ENCODE measurements around the gene CNTROB. TPM values are rescaled to one million over a fixed set of nuclear protein-coding genes. Genes with fewer than 3 reads are reported as not detected.

The CNTROB gene
- polyA plus RNA-seq, 2 of the 4 experiments (the other 2 are of a cell fraction) = 23.2 to 57.0 TPM

DNA sequence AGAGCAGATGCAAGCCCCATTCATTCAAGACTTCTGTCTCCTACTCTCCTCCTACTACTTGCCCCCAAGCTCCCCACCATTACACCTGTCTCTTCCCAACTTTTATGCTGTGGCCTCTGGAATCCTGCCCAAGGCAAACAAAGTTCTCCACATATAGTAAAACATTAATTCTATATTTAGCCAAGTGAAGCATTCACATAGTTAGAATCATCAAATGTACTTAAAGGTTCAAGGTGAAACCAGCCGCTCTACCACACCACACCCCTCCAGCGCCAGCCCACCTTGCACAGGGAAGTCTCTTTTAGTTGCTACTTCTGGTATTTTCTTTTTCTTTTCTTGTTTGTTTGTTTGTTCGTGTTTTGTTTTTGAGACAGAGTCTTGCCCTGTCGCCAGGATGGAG lies 45.0 kb downstream of the CNTROB start:
- Histone ChIP-seq H3K9me3 (peaks cover 15% of the 10 kb centered on the region), H3K4me2 (no peak overlapping the region), H3K27ac (no peak overlapping the region), H3K4me1 (no peaks in the 10 kb centered on the region), H3K4me3 (no peak overlapping the region)
- CTCF ChIA-PET = interaction anchor here (0.7 to 19.3 kb wide), 8 partner anchors 12 to 88 kb away, joined by 3 to 470 read pairs (median 6); no protein-coding TSS in a partner anchor
- TF ChIP-seq, protein P1, sequence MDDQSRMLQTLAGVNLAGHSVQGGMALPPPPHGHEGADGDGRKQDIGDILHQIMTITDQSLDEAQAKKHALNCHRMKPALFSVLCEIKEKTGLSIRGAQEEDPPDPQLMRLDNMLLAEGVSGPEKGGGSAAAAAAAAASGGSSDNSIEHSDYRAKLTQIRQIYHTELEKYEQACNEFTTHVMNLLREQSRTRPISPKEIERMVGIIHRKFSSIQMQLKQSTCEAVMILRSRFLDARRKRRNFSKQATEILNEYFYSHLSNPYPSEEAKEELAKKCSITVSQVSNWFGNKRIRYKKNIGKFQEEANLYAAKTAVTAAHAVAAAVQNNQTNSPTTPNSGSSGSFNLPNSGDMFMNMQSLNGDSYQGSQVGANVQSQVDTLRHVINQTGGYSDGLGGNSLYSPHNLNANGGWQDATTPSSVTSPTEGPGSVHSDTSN (IDR thresholded peaks at IDR 0.05) = no peak
- ATAC-seq (no peak), FAIRE-seq (no peak), DNase-seq (ENCODE audit: low read depth in 1 of 2, low spot score in 1 of 2) (no peak)
- 45% methylated on average over 4 of the region's 4 CpGs for WGBS (ENCODE audit: missing lambda C conversion rate)
- POLR2A ChIA-PET = no interaction called here

DNA sequence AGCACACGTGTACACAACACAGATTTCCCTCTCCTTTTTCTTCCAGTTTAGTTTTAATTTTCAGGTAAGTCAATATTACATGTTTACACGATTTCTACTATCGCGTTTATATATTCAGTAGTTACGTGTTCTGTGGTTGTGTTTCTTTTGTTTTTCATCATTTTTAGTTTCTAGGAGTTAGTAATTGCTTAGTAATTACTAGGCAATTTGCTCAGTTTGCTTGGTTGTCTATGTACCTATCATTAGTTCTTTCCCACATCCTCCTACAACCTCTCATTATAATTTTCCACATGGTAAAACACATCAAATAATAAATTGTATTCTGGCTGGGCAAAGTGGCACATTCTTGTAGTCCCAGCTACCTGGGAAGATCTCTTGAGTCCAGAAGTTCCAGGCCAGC lies 45.8 kb downstream of the CNTROB start:
- H3K4me2 ChIP-seq = no peak overlapping the region
- FAIRE-seq (peak; percentile 65), DNase-seq (ENCODE audit: low read depth in 1 of 2, low spot score in 1 of 2) (no peak), ATAC-seq (no peak)
- no peak for TF ChIP-seq ZFP36 (IDR thresholded peaks at IDR 0.05; ENCODE audit: borderline replicate concordance, partially characterized antibody)
- TF ChIP-seq, protein P2, sequence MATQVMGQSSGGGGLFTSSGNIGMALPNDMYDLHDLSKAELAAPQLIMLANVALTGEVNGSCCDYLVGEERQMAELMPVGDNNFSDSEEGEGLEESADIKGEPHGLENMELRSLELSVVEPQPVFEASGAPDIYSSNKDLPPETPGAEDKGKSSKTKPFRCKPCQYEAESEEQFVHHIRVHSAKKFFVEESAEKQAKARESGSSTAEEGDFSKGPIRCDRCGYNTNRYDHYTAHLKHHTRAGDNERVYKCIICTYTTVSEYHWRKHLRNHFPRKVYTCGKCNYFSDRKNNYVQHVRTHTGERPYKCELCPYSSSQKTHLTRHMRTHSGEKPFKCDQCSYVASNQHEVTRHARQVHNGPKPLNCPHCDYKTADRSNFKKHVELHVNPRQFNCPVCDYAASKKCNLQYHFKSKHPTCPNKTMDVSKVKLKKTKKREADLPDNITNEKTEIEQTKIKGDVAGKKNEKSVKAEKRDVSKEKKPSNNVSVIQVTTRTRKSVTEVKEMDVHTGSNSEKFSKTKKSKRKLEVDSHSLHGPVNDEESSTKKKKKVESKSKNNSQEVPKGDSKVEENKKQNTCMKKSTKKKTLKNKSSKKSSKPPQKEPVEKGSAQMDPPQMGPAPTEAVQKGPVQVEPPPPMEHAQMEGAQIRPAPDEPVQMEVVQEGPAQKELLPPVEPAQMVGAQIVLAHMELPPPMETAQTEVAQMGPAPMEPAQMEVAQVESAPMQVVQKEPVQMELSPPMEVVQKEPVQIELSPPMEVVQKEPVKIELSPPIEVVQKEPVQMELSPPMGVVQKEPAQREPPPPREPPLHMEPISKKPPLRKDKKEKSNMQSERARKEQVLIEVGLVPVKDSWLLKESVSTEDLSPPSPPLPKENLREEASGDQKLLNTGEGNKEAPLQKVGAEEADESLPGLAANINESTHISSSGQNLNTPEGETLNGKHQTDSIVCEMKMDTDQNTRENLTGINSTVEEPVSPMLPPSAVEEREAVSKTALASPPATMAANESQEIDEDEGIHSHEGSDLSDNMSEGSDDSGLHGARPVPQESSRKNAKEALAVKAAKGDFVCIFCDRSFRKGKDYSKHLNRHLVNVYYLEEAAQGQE (IDR thresholded peaks at IDR 0.05) = no peak
- peaks cover 15% of the 10 kb centered on the region for H3K9me3 ChIP-seq
- no peak overlapping the region for H3K4me3 ChIP-seq
- WGBS (ENCODE audit: missing lambda C conversion rate) = 78% methylated on average over 5 of the region's 5 CpGs
- ChIA-PET POLR2A (no interaction called here), CTCF (interaction anchor here (1.1 to 19.3 kb wide), 7 partner anchors 11 to 234 kb away, joined by 3 to 470 read pairs (median 6); no protein-coding TSS in a partner anchor)
- no peak overlapping the region for H3K27ac ChIP-seq
- no peaks in the 10 kb centered on the region for H3K4me1 ChIP-seq

DNA sequence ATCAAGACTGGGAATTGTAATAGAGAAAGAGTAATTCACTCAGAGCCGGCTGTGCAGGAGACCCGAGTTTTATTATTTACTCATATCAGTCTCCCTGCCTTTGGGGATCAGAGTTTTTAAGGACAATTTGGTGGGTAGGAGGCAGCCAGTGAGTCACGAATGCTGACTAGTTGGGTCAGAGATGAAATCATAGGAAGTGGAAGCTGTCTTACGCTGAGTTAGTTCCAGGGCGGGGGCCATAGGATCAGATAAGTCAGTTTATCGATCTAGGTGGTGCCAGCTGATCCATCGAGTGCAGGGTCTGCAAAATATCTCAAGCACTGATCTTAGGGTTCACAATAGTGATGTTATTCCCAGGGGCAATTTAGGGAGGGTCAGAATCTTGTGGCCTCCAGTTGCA lies 50.2 kb downstream of the CNTROB start:
- 32% methylated on average over 7 of the region's 7 CpGs for WGBS (ENCODE audit: missing lambda C conversion rate)
- peak in 1 of 2 experiments; percentile 51; a peak in 2 of 6 replicates for ATAC-seq
- TF ChIP-seq ZSCAN20 (CRISPR knock-in tag; IDR thresholded peaks at IDR 0.05) (no peak), RCOR1 (IDR thresholded peaks at IDR 0.05; ENCODE audit: low read depth, low read length) (no peak), CHD2 (IDR thresholded peaks at IDR 0.05; ENCODE audit: low read length, partially characterized antibody) (no peak), FOSL2 (IDR thresholded peaks at IDR 0.05) (no peak), FOSL2 (CRISPR knock-in tag; IDR thresholded peaks at IDR 0.05) (0 out of 2 replicates have a peak, but pooled peaks have one; percentile 11)
- TF ChIP-seq, protein P3, sequence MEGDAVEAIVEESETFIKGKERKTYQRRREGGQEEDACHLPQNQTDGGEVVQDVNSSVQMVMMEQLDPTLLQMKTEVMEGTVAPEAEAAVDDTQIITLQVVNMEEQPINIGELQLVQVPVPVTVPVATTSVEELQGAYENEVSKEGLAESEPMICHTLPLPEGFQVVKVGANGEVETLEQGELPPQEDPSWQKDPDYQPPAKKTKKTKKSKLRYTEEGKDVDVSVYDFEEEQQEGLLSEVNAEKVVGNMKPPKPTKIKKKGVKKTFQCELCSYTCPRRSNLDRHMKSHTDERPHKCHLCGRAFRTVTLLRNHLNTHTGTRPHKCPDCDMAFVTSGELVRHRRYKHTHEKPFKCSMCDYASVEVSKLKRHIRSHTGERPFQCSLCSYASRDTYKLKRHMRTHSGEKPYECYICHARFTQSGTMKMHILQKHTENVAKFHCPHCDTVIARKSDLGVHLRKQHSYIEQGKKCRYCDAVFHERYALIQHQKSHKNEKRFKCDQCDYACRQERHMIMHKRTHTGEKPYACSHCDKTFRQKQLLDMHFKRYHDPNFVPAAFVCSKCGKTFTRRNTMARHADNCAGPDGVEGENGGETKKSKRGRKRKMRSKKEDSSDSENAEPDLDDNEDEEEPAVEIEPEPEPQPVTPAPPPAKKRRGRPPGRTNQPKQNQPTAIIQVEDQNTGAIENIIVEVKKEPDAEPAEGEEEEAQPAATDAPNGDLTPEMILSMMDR (IDR thresholded peaks at IDR 0.05) = no peak
- TF ChIP-seq, protein P4, sequence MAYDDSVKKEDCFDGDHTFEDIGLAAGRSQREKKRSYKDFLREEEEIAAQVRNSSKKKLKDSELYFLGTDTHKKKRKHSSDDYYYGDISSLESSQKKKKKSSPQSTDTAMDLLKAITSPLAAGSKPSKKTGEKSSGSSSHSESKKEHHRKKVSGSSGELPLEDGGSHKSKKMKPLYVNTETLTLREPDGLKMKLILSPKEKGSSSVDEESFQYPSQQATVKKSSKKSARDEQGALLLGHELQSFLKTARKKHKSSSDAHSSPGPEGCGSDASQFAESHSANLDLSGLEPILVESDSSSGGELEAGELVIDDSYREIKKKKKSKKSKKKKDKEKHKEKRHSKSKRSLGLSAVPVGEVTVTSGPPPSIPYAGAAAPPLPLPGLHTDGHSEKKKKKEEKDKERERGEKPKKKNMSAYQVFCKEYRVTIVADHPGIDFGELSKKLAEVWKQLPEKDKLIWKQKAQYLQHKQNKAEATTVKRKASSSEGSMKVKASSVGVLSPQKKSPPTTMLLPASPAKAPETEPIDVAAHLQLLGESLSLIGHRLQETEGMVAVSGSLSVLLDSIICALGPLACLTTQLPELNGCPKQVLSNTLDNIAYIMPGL (CRISPR knock-in tag; IDR thresholded peaks at IDR 0.05; ENCODE audit: borderline replicate concordance) = no peak
- Histone ChIP-seq H3K9me3 (no peaks in the 10 kb centered on the region), H3K4me1 (no peaks in the 10 kb centered on the region), H3K4me2 (no peak overlapping the region), H3K27ac (no peak overlapping the region), H3K4me3 (no peak overlapping the region)
- FAIRE-seq = no peak
- DNase-seq (ENCODE audit: low read depth in 1 of 2, low spot score in 1 of 2) = no peak
- ChIA-PET CTCF (interaction anchor here (0.6 to 19.3 kb wide), 14 partner anchors 7 to 238 kb away, joined by 3 to 470 read pairs (median 18); partner anchors contain the start of gene RNF227), POLR2A (interaction anchor here (1.3 kb wide), 1 partner anchor 50 kb away, joined by 3 read pairs; the partner anchor contains the start of genes CNTROB and TRAPPC1)
